ENCODE measurements around the gene CEP89. TPM values are rescaled to one million over a fixed set of nuclear protein-coding genes. Genes with fewer than 3 reads are reported as not detected.
"Not testable (repeated sequence)": the region's sequence is repeated elsewhere in the genome, so short reads cannot be mapped to it uniquely, and the experiment has no call there.

Gene CEP89
- total and polyA plus RNA-seq, 4 experiments from 2014 or later, result 4.9 to 20.6 (median 17.8) TPM

DNA sequence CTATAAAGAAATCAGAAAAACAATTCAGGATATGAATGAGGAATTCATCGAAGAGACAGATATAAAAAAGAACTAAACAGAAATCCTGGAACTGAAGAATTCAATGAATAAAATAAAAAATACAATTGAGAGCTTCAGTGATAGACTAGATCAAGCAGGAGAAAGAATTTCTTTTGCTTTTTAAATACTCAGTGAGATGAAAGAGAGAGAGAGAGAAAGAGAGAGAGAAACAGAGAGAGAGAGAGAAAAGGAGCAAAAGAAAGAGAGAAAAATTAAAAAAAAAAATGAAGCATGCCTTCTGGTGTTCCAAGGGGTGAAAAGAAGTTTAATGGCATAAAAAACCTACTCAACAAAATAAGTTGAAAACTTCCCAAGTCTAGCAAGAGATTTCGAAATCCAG lies 80.1 kb downstream of the CEP89 start:
- no peak overlapping the region for H3K4me3 ChIP-seq (ENCODE audit: low read length in 2 of 2)
- H3K27me3 Mint-ChIP-seq, result no peaks in the 10 kb centered on the region
- no peak overlapping the region for H3K27ac ChIP-seq (ENCODE audit: low read depth, low read length)
- DNase-seq, result no peak
- H3K4me1 ChIP-seq (ENCODE audit: insufficient read depth, low read length), result no peaks in the 10 kb centered on the region
- peaks cover 0 to 15% of the 10 kb centered on the region in 2 donors for H3K9me3 ChIP-seq (ENCODE audit: control insufficient read depth in 1 of 2, low read length in 2 of 2)
- peaks cover 47 to 69% of the 10 kb centered on the region in 2 donors for H3K36me3 Mint-ChIP-seq
- H3K27me3 ChIP-seq (ENCODE audit: insufficient read depth, low read length), result no peaks in the 10 kb centered on the region
- intact Hi-C loops (cut with micrococcal nuclease), result no loop called here
- H3K4me3 Mint-ChIP-seq, result no peak overlapping the region
- H3K27ac Mint-ChIP-seq, result no peak overlapping the region
- no peaks in the 10 kb centered on the region for H3K36me3 ChIP-seq (ENCODE audit: insufficient read depth, low read length)
- ChIA-PET POLR2A (ENCODE audit: partially characterized antibody) (no interaction called here), CTCF (ENCODE audit: partially characterized antibody) (no interaction called here)
- peaks cover under 1 to 10% (median 3%) of the 10 kb centered on the region in 4 donors for H3K4me1 Mint-ChIP-seq
- peaks cover 5 to 40% (median 31%) of the 10 kb centered on the region in 8 donors for H3K9me3 Mint-ChIP-seq

GRCh38 chr19:32890841-32891240 lies 80.9 kb downstream of the CEP89 start:
- peaks cover 43 to 65% of the 10 kb centered on the region in 2 donors for H3K36me3 Mint-ChIP-seq
- H3K4me1 Mint-ChIP-seq, result peaks cover 0 to 10% (median under 1%) of the 10 kb centered on the region in 4 donors
- ChIA-PET POLR2A (ENCODE audit: partially characterized antibody) (no interaction called here), CTCF (ENCODE audit: partially characterized antibody) (no interaction called here)
- Histone ChIP-seq H3K9me3 (ENCODE audit: control insufficient read depth in 1 of 2, low read length in 2 of 2) (peaks cover 0 to 15% of the 10 kb centered on the region in 2 donors), H3K4me3 (ENCODE audit: low read length in 2 of 2) (no peak overlapping the region), H3K27me3 (ENCODE audit: insufficient read depth, low read length) (no peaks in the 10 kb centered on the region), H3K27ac (ENCODE audit: low read depth, low read length) (no peak overlapping the region), H3K36me3 (ENCODE audit: insufficient read depth, low read length) (no peaks in the 10 kb centered on the region), H3K4me1 (ENCODE audit: insufficient read depth, low read length) (no peaks in the 10 kb centered on the region)
- H3K27ac Mint-ChIP-seq, result no peak overlapping the region
- peaks cover 5 to 40% (median 31%) of the 10 kb centered on the region in 8 donors for H3K9me3 Mint-ChIP-seq
- intact Hi-C loops (cut with micrococcal nuclease), result no loop called here
- no peaks in the 10 kb centered on the region for H3K27me3 Mint-ChIP-seq
- no peak overlapping the region for H3K4me3 Mint-ChIP-seq
- DNase-seq, result no peak

DNA sequence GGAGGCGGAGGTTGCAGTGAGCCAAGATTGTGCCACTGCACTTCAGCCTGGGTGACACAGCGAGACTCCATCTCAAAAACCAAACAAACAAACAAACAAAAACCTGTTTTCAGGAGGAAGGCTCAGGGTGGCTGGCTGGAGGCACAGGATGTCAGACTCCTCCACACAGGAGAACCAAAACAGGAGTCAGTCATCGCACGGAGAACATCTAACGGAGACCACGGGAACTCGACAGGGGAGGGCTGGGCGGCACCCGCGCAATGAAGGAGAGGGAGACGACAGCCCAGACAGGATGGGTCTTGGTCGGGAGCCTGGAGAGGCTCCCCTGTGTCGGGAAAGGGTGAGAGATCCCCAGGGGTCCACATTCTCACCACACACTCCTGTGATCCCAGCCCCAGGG lies 81.4 kb downstream of the CEP89 start:
- no peaks in the 10 kb centered on the region for H3K4me1 ChIP-seq (ENCODE audit: insufficient read depth, low read length)
- peaks cover 0 to 15% of the 10 kb centered on the region in 2 donors for H3K9me3 ChIP-seq (ENCODE audit: control insufficient read depth in 1 of 2, low read length in 2 of 2)
- DNase-seq, result no peak
- peaks cover 0 to 9% (median under 1%) of the 10 kb centered on the region in 4 donors for H3K4me1 Mint-ChIP-seq
- ChIA-PET POLR2A (ENCODE audit: partially characterized antibody) (no interaction called here), CTCF (ENCODE audit: partially characterized antibody) (no interaction called here)
- peaks cover 5 to 40% (median 31%) of the 10 kb centered on the region in 8 donors for H3K9me3 Mint-ChIP-seq
- peaks cover 44 to 63% of the 10 kb centered on the region in 2 donors for H3K36me3 Mint-ChIP-seq
- no peak overlapping the region for H3K4me3 Mint-ChIP-seq
- intact Hi-C loops (cut with micrococcal nuclease), result no loop called here
- H3K36me3 ChIP-seq (ENCODE audit: insufficient read depth, low read length), result no peaks in the 10 kb centered on the region
- H3K27me3 ChIP-seq (ENCODE audit: insufficient read depth, low read length), result no peaks in the 10 kb centered on the region
- no peak overlapping the region for H3K27ac Mint-ChIP-seq
- no peaks in the 10 kb centered on the region for H3K27me3 Mint-ChIP-seq
- no peak overlapping the region for H3K4me3 ChIP-seq (ENCODE audit: low read length in 2 of 2)
- H3K27ac ChIP-seq (ENCODE audit: low read depth, low read length), result no peak overlapping the region

DNA sequence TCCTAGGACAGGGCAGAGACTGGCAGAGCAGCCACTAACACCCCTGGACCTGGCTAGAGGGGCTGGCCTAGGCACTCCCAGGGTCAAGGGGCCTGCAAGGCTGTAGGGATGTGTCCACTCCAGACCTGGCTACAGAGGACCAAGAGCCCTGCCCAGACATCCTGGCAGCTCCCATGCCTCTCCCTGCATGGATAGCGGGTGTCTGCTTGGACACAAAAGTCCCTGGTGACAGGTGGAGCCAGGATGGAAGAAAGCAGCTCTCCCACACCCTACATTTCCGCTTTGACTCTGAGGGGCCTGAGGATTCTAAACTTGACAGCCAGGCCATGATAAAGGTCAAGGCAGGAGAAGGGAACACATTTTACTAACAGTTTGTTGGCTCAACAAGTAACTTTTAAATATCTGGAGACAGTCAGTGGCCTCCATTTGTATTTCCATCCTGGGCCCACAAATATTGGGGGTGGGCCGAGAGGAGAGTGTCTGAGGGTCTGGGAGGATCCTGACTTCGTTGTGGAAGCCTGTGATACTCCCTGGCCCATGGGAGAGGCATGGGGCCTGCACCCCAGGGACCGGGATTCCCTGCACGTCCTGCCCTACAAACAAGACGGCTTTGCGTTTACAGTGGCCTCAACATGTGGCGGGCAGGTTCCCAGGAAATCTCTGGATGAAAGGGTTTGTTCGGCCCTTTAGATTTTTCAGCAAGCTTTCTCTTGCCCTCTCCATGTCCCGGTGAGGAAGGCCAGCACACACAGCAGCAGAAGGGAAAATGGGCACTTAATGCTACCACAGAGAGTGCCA lies 82.4 kb downstream of the CEP89 start:
- no peak for DNase-seq
- Histone ChIP-seq H3K4me3 (ENCODE audit: low read length in 2 of 2) (no peak overlapping the region), H3K27me3 (ENCODE audit: insufficient read depth, low read length) (no peaks in the 10 kb centered on the region), H3K36me3 (ENCODE audit: insufficient read depth, low read length) (no peaks in the 10 kb centered on the region), H3K27ac (ENCODE audit: low read depth, low read length) (no peak overlapping the region), H3K4me1 (ENCODE audit: insufficient read depth, low read length) (no peaks in the 10 kb centered on the region), H3K9me3 (ENCODE audit: control insufficient read depth in 1 of 2, low read length in 2 of 2) (peaks cover 0 to 15% of the 10 kb centered on the region in 2 donors)
- Mint-ChIP-seq H3K4me1 (no peaks in the 10 kb centered on the region), H3K27ac (no peak overlapping the region), H3K36me3 (peaks cover 34 to 53% of the 10 kb centered on the region in 2 donors), H3K9me3 (peaks cover 5 to 35% (median 28%) of the 10 kb centered on the region in 8 donors), H3K4me3 (no peak overlapping the region), H3K27me3 (no peaks in the 10 kb centered on the region)
- CTCF ChIA-PET (ENCODE audit: partially characterized antibody), result no interaction called here
- intact Hi-C loops (cut with micrococcal nuclease), result no loop called here
- POLR2A ChIA-PET (ENCODE audit: partially characterized antibody), result no interaction called here

GRCh38 chr19:32887572-32888215 lies 84.1 kb downstream of the CEP89 start:
- Histone ChIP-seq H3K9me3 (ENCODE audit: control insufficient read depth in 1 of 2, low read length in 2 of 2) (peaks cover 0 to 7% of the 10 kb centered on the region in 2 donors), H3K36me3 (ENCODE audit: insufficient read depth, low read length) (no peaks in the 10 kb centered on the region), H3K4me3 (ENCODE audit: low read length in 2 of 2) (no peak overlapping the region), H3K27ac (ENCODE audit: low read depth, low read length) (no peak overlapping the region), H3K27me3 (ENCODE audit: insufficient read depth, low read length) (no peaks in the 10 kb centered on the region), H3K4me1 (ENCODE audit: insufficient read depth, low read length) (no peaks in the 10 kb centered on the region)
- POLR2A ChIA-PET (ENCODE audit: partially characterized antibody), result no interaction called here
- H3K36me3 Mint-ChIP-seq, result peaks cover 19 to 37% of the 10 kb centered on the region in 2 donors
- H3K27ac Mint-ChIP-seq, result no peak overlapping the region
- intact Hi-C loops (cut with micrococcal nuclease), result no loop called here
- no peaks in the 10 kb centered on the region for H3K27me3 Mint-ChIP-seq
- no peaks in the 10 kb centered on the region for H3K4me1 Mint-ChIP-seq
- H3K9me3 Mint-ChIP-seq, result peaks cover 1 to 18% (median 13%) of the 10 kb centered on the region in 8 donors
- no peak overlapping the region for H3K4me3 Mint-ChIP-seq
- CTCF ChIA-PET (ENCODE audit: partially characterized antibody), result no interaction called here
- no peak for DNase-seq

DNA sequence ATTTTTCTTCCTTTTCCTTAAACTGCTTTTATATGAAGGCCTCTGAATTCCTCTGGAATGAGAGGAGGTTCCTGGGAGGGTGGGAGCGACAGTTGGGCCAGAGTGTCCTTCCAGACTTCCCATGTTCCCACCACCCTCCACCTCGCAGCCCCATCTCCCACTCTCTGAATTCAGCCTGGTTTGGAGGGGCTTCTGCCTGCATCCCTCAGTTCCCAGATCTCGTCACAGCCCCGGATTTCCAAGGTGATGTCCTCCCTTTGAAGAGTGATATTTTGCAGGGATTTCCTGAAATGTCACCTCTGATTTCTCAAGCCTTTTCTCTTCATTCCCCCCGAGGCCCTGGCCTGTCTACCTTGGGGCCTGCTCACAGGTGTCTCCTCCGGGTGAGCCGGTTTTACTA lies 85.5 kb downstream of the CEP89 start:
- H3K27me3 ChIP-seq (ENCODE audit: insufficient read depth, low read length), result no peaks in the 10 kb centered on the region
- H3K36me3 ChIP-seq (ENCODE audit: insufficient read depth, low read length), result no peaks in the 10 kb centered on the region
- no peak overlapping the region for H3K27ac ChIP-seq (ENCODE audit: low read depth, low read length)
- ChIA-PET POLR2A (ENCODE audit: partially characterized antibody) (no interaction called here), CTCF (ENCODE audit: partially characterized antibody) (no interaction called here)
- no peak for DNase-seq
- H3K4me3 ChIP-seq (ENCODE audit: low read length in 2 of 2), result no peak overlapping the region
- Mint-ChIP-seq H3K9me3 (peaks cover 0 to 5% (median 1%) of the 10 kb centered on the region in 8 donors), H3K4me3 (no peak overlapping the region), H3K27me3 (no peaks in the 10 kb centered on the region), H3K4me1 (peaks cover 0 to 2% (median 0%) of the 10 kb centered on the region in 4 donors), H3K36me3 (peaks cover 11 to 26% of the 10 kb centered on the region in 2 donors), H3K27ac (no peak overlapping the region)
- intact Hi-C loops (cut with micrococcal nuclease), result no loop called here
- H3K9me3 ChIP-seq (ENCODE audit: control insufficient read depth in 1 of 2, low read length in 2 of 2), result peaks cover 0 to 5% of the 10 kb centered on the region in 2 donors
- no peaks in the 10 kb centered on the region for H3K4me1 ChIP-seq (ENCODE audit: insufficient read depth, low read length)

DNA sequence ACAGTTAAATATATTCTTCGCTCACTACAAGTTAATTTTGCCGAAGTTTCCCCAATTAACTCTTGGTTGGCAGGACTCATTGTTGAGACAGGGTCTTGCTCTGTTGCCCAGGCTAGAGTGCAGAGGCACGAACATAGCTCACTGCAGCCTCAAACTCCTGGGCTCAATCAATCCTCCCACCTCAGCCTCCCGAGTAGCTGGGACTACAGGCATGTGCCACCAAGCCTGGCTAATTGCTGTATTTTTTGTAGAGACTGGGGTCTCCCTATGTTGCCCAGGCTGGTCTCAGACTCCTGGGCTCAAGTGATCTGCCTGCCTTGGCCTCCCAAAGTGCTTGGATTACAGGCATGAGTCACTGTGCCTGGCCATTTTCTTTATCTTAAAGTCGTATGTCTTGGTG lies 86.5 kb downstream of the CEP89 start:
- H3K27me3 Mint-ChIP-seq; H3K36me3 ChIP-seq (ENCODE audit: insufficient read depth, low read length); H3K9me3 ChIP-seq (ENCODE audit: control insufficient read depth in 1 of 2, low read length in 2 of 2); H3K4me3 ChIP-seq (ENCODE audit: low read length in 2 of 2); H3K9me3 Mint-ChIP-seq; H3K4me1 ChIP-seq (ENCODE audit: insufficient read depth, low read length); H3K27ac ChIP-seq (ENCODE audit: low read depth, low read length); intact Hi-C loops (cut with micrococcal nuclease); POLR2A ChIA-PET (ENCODE audit: partially characterized antibody); H3K4me1 Mint-ChIP-seq; H3K4me3 Mint-ChIP-seq; DNase-seq; H3K27me3 ChIP-seq (ENCODE audit: insufficient read depth, low read length); CTCF ChIA-PET (ENCODE audit: partially characterized antibody); H3K27ac Mint-ChIP-seq: not testable (repeated sequence)
- H3K36me3 Mint-ChIP-seq, result peaks cover 15 to 21% of the 10 kb centered on the region in 2 donors

All from CD4-positive, alpha-beta memory T cell (primary cell).